ENCODE data around the gene IGSF21.

DNA sequence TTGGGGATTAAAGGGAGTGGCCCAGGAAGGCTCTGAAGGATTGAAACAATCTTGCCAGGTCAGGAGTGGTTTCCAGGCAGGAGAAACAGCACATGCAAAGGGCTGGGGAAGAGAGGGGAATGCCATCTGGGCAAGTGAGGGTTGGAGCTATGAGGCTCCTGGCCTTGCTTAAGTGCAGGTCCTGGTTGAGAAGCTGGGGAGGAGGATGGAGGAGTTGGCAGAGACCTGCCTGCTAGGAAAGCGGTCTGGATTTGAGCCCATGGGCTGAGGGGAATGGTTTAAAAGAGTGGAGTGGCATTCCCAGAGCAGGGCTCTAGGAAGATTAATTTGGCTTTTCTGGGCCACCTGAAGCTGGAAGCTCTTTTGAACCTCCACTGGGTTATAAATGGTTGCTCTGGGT is 9.2 kb downstream of the IGSF21 start:
- no peak for TF ChIP-seq POLR2A (IDR thresholded peaks at IDR 0.05; ENCODE audit: low read depth, low read length)
- TF ChIP-seq TAF1 (IDR thresholded peaks at IDR 0.05; ENCODE audit: low read depth, low read length) = no peak
- TF ChIP-seq POLR2AphosphoS5 (IDR thresholded peaks at IDR 0.05; ENCODE audit: low read depth, low read length) = no peak
- TF ChIP-seq SPI1 (IDR thresholded peaks at IDR 0.05; ENCODE audit: low read depth, low read length) = no peak
- no peak for TF ChIP-seq PAX5 (IDR thresholded peaks at IDR 0.05; ENCODE audit: insufficient read depth, low read length, severe bottlenecking)

Data from GM12891 (cell line).